MCF 10A (cell line): ENCODE measurements around the gene MAP3K3. TPM values are rescaled to one million over a fixed set of nuclear protein-coding genes. Genes with fewer than 3 reads are reported as not detected.

Experiments
- BruUV-seq: library from RNA; stranded (reverse); fragments of 400-500 nt; replicated peaks from 2 replicates; lab custom pipeline; 2021; lab: Mats Ljungman, UMichigan
- CTCF ChIA-PET: fragments of 300-600 bp; sonication (Branson Sonifier 250); formaldehyde crosslinking; extraction: SDS; loops from one replicate; lab custom pipeline; 2021; ENCODE audit warnings: antibody characterized with exemption, inconsistent platforms; lab: Yijun Ruan, JAX
- POLR2A ChIA-PET: fragments of 300-600, 350-650 bp; sonication (Branson Sonifier 250); formaldehyde crosslinking; extraction: SDS; loops from one replicate; lab custom pipeline; 2020; ENCODE audit warnings: antibody characterized with exemption, inconsistent platforms; lab: Yijun Ruan, JAX
- DNase-seq: peaks from one replicate; pipeline ENCODE4 v3.0.0-alpha.2; 2018; ENCODE audit not compliant: unreplicated experiment
- H3K27ac Mint-ChIP-seq: one replicate; pipeline ENCODE4 v1.8.0; 2022; ENCODE audit warnings: mild to moderate bottlenecking, low read depth, mixed read lengths; ENCODE audit not compliant: unreplicated experiment
- H3K27me3 Mint-ChIP-seq: one replicate; pipeline ENCODE4 v1.8.0; 2022; ENCODE audit warnings: mixed read lengths; ENCODE audit not compliant: insufficient read depth, unreplicated experiment
- H3K36me3 Mint-ChIP-seq: one replicate; pipeline ENCODE4 v1.8.0; 2022; ENCODE audit warnings: mild to moderate bottlenecking, moderate library complexity, mixed read lengths; ENCODE audit not compliant: insufficient read depth, unreplicated experiment
- H3K4me1 Mint-ChIP-seq: one replicate; pipeline ENCODE4 v1.8.0; 2022; ENCODE audit warnings: mixed read lengths; ENCODE audit not compliant: insufficient read depth, unreplicated experiment
- H3K4me3 Mint-ChIP-seq: one replicate; pipeline ENCODE4 v1.8.0; 2022; ENCODE audit warnings: mild to moderate bottlenecking, moderate library complexity, mixed read lengths; ENCODE audit not compliant: unreplicated experiment
- H3K9me3 Mint-ChIP-seq: one replicate; pipeline ENCODE4 v1.8.0; 2022; ENCODE audit warnings: mixed read lengths; ENCODE audit not compliant: unreplicated experiment
- CTCF ChIP-seq: fragments of 200-600 bp; IDR thresholded peaks from one replicate; pipeline ENCODE4 v1.8.0; 2022; ENCODE audit warnings: antibody characterized with exemption, mild to moderate bottlenecking; ENCODE audit not compliant: unreplicated experiment
- intact Hi-C: fragments of 100-400 bp; cut with micrococcal nuclease; formaldehyde crosslinking; loops from 2 replicates; pipeline ENCODE4 v1.14.1; 2022
- total RNA-seq: library from RNA; stranded (reverse); gene quantifications from 2 replicates; pipeline ENCODE4 v1.2.3, GENCODE V29; 2022

Gene MAP3K3
- total RNA-seq, 1 experiment from 2014 or later: 12.8 TPM

GRCh38 chr17:63621229-63621683 lies 961 bp upstream of the MAP3K3 start:
- H3K36me3 Mint-ChIP-seq: no peaks in the 10 kb centered on the region
- TF ChIP-seq CTCF: no peak
- H3K27ac Mint-ChIP-seq: no peak overlapping the region
- intact Hi-C loops: no loop called here
- ChIA-PET CTCF (interaction anchor here (0.7 to 1.2 kb wide), 3 partner anchors 9 to 52 kb away, joined by 3 to 4 read pairs (median 4); no protein-coding TSS in a partner anchor), POLR2A (interaction anchor here (0.6 to 4.3 kb wide), 23 partner anchors 9 to 746 kb away, joined by 3 to 45 read pairs (median 4); partner anchors contain the start of genes CCDC47, DCAF7, DDX42 and PSMC5)
- H3K9me3 Mint-ChIP-seq: no peaks in the 10 kb centered on the region
- TSS peak; percentile 48 for BruUV-seq
- H3K27me3 Mint-ChIP-seq: no peaks in the 10 kb centered on the region
- DNase-seq: no peak
- peak overlapping the region; percentile 93 for H3K4me3 Mint-ChIP-seq
- H3K4me1 Mint-ChIP-seq: peaks cover 14% of the 10 kb centered on the region

GRCh38 chr17:63622574-63623390 lies 565 bp downstream of the MAP3K3 start:
- Mint-ChIP-seq H3K4me3 (peak overlapping the region; percentile 93), H3K4me1 (peaks cover 20% of the 10 kb centered on the region), H3K27me3 (no peaks in the 10 kb centered on the region), H3K36me3 (no peaks in the 10 kb centered on the region), H3K27ac (no peak overlapping the region), H3K9me3 (no peaks in the 10 kb centered on the region)
- no peak for TF ChIP-seq CTCF
- DNase-seq: peak; percentile 44
- ChIA-PET POLR2A (interaction anchor here (0.5 to 4.3 kb wide), 34 partner anchors 10 to 909 kb away, joined by 3 to 45 read pairs (median 4); partner anchors contain the start of genes CCDC47, DCAF7, DDX42 and STRADA), CTCF (interaction anchor here (0.7 to 2.2 kb wide), 2 partner anchors 10 to 1101 kb away, joined by 3 to 5 read pairs; no protein-coding TSS in a partner anchor)
- BruUV-seq: no TSS peak
- intact Hi-C loops: loop anchor here (2.0 kb wide), 1 partner anchor 118 kb away; the partner anchor contains the start of gene STRADA

GRCh38 chr17:63623786-63624530 lies 1.7 kb downstream of the MAP3K3 start:
- Mint-ChIP-seq H3K4me1 (peaks cover 20% of the 10 kb centered on the region), H3K4me3 (peak overlapping the region; percentile 93), H3K9me3 (no peaks in the 10 kb centered on the region), H3K27me3 (no peaks in the 10 kb centered on the region), H3K36me3 (no peaks in the 10 kb centered on the region), H3K27ac (no peak overlapping the region)
- POLR2A ChIA-PET: interaction anchor here (0.6 to 4.3 kb wide), 13 partner anchors 10 to 173 kb away, joined by 3 to 45 read pairs (median 6); partner anchors contain the start of genes CCDC47, STRADA and TACO1
- DNase-seq: no peak
- intact Hi-C loops: loop anchor here (2.0 kb wide), 1 partner anchor 117 kb away; the partner anchor contains the start of gene STRADA
- no peak for TF ChIP-seq CTCF
- BruUV-seq: TSS peak; percentile 23
- CTCF ChIA-PET: interaction anchor here (2.2 kb wide), 1 partner anchor 9 kb away, joined by 5 read pairs; no protein-coding TSS in a partner anchor
